OCI-LY1 (cell line): ENCODE measurements around the gene ZC3H13.

Experiments
- H2AFZ ChIP-seq: fragments of 200-600 bp; sonication (generic), shearing (Covaris generic); 2 replicates; pipeline ENCODE4 v1.6.0; 2014; ENCODE audit warnings: antibody characterized with exemption, mild to moderate bottlenecking, low read length
- H3F3A ChIP-seq: fragments of 200-600 bp; sonication (generic), shearing (Covaris generic); 2 replicates; pipeline ENCODE4 v1.6.0; 2014; ENCODE audit warnings: mild to moderate bottlenecking, antibody characterized with exemption, low read length, moderate library complexity; ENCODE audit not compliant: insufficient read depth
- H3K27ac ChIP-seq: fragments of 200-600 bp; sonication (generic); 2 replicates; pipeline ENCODE4 v1.5.1; 2014; ENCODE audit warnings: low read length, mixed run types, mild to moderate bottlenecking, low read depth; ENCODE audit not compliant: poor library complexity, severe bottlenecking
- H3K27me3 ChIP-seq: fragments of 200-600 bp; sonication (generic); 2 replicates; pipeline ENCODE4 v1.6.0; 2014; ENCODE audit warnings: antibody characterized with exemption, mild to moderate bottlenecking, low read length, moderate library complexity; ENCODE audit not compliant: insufficient read depth
- H3K36me3 ChIP-seq: fragments of 200-600 bp; sonication (generic); 2 replicates; pipeline ENCODE4 v1.6.1; 2014; ENCODE audit warnings: mild to moderate bottlenecking, antibody characterized with exemption, low read length, moderate library complexity, mixed read lengths; ENCODE audit not compliant: insufficient read depth
- H3K4me1 ChIP-seq: fragments of 200-600 bp; sonication (generic); 2 replicates; pipeline ENCODE4 v1.5.1; 2014; ENCODE audit warnings: mild to moderate bottlenecking, low read length, moderate library complexity; ENCODE audit not compliant: insufficient read depth, severe bottlenecking
- H3K4me2 ChIP-seq: fragments of 200-600 bp; sonication (generic), shearing (Covaris generic); 2 replicates; pipeline ENCODE4 v1.6.1; 2014; ENCODE audit warnings: low read length
- H3K4me3 ChIP-seq: fragments of 200-600 bp; sonication (generic); 2 replicates; pipeline ENCODE4 v1.5.1; 2014; ENCODE audit warnings: low read length, low read depth, mild to moderate bottlenecking, mixed read lengths; ENCODE audit not compliant: poor library complexity, severe bottlenecking
- H3K79me2 ChIP-seq: fragments of 200-600 bp; shearing (Covaris generic); 2 replicates; pipeline ENCODE4 v1.6.1; 2016; ENCODE audit warnings: mixed run types, low read length, mixed read lengths; ENCODE audit not compliant: insufficient read depth
- H3K9ac ChIP-seq: fragments of 200-600 bp; sonication (generic), shearing (Covaris generic); 2 replicates; pipeline ENCODE4 v1.6.1; 2014; ENCODE audit warnings: mild to moderate bottlenecking, low read length, mixed read lengths
- H3K9me2 ChIP-seq: fragments of 200-600 bp; sonication (generic), shearing (Covaris generic); 2 replicates; pipeline ENCODE4 v1.6.1; 2014; ENCODE audit warnings: low read depth, mild to moderate bottlenecking, low read length, mixed read lengths
- H3K9me3 ChIP-seq: fragments of 200-600 bp; shearing (Covaris generic); 2 replicates; pipeline ENCODE4 v1.6.1; 2014; ENCODE audit warnings: low read length, mixed read lengths
- H4K20me1 ChIP-seq: fragments of 200-600 bp; sonication (generic), shearing (Covaris generic); 2 replicates; pipeline ENCODE4 v1.6.0; 2016; ENCODE audit warnings: mild to moderate bottlenecking, low read length; ENCODE audit not compliant: insufficient read depth
- EZH2 ChIP-seq: fragments of 200-600 bp; sonication (generic), shearing (Covaris generic); IDR thresholded peaks from 2 replicates; pipeline ENCODE4 v1.8.0; 2017; ENCODE audit warnings: borderline replicate concordance, mixed run types, mild to moderate bottlenecking, antibody characterized with exemption, low read length, moderate library complexity, mixed read lengths
- TF ChIP-seq, protein P1 (sequence below): fragments of 200-600 bp; sonication (generic), shearing (Covaris generic); IDR thresholded peaks from 2 replicates; pipeline ENCODE4 v1.5.1; 2017; ENCODE audit warnings: mild to moderate bottlenecking, antibody characterized with exemption, low read length, moderate library complexity, mixed read lengths

Gene ZC3H13

GRCh38 chr13:46032341-46032740 lies 20.2 kb downstream of the ZC3H13 start:
- no peaks in the 10 kb centered on the region for H3F3A ChIP-seq
- no peak overlapping the region for H3K9ac ChIP-seq
- TF ChIP-seq EZH2 = no peak
- TF ChIP-seq, protein P1, sequence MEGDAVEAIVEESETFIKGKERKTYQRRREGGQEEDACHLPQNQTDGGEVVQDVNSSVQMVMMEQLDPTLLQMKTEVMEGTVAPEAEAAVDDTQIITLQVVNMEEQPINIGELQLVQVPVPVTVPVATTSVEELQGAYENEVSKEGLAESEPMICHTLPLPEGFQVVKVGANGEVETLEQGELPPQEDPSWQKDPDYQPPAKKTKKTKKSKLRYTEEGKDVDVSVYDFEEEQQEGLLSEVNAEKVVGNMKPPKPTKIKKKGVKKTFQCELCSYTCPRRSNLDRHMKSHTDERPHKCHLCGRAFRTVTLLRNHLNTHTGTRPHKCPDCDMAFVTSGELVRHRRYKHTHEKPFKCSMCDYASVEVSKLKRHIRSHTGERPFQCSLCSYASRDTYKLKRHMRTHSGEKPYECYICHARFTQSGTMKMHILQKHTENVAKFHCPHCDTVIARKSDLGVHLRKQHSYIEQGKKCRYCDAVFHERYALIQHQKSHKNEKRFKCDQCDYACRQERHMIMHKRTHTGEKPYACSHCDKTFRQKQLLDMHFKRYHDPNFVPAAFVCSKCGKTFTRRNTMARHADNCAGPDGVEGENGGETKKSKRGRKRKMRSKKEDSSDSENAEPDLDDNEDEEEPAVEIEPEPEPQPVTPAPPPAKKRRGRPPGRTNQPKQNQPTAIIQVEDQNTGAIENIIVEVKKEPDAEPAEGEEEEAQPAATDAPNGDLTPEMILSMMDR = no peak
- H4K20me1 ChIP-seq = no peaks in the 10 kb centered on the region
- H3K4me1 ChIP-seq = no peaks in the 10 kb centered on the region
- peaks cover 13% of the 10 kb centered on the region for H3K9me3 ChIP-seq
- no peak overlapping the region for H3K4me2 ChIP-seq
- H3K27ac ChIP-seq = no peak overlapping the region
- peaks cover 61% of the 10 kb centered on the region for H3K36me3 ChIP-seq
- no peaks in the 10 kb centered on the region for H3K9me2 ChIP-seq
- no peak overlapping the region for H3K4me3 ChIP-seq
- H3K27me3 ChIP-seq = no peaks in the 10 kb centered on the region
- H2AFZ ChIP-seq = no peak overlapping the region
- peaks cover 24% of the 10 kb centered on the region for H3K79me2 ChIP-seq

GRCh38 chr13:46031581-46032263 lies 20.8 kb downstream of the ZC3H13 start:
- peaks cover 24% of the 10 kb centered on the region for H3K79me2 ChIP-seq
- H2AFZ ChIP-seq = no peak overlapping the region
- H3K27me3 ChIP-seq = no peaks in the 10 kb centered on the region
- H4K20me1 ChIP-seq = no peaks in the 10 kb centered on the region
- TF ChIP-seq EZH2 = no peak
- TF ChIP-seq, protein P1 = no peak
- H3K27ac ChIP-seq = no peak overlapping the region
- no peaks in the 10 kb centered on the region for H3K9me2 ChIP-seq
- no peaks in the 10 kb centered on the region for H3F3A ChIP-seq
- H3K4me3 ChIP-seq = no peak overlapping the region
- H3K4me1 ChIP-seq = no peaks in the 10 kb centered on the region
- peaks cover 61% of the 10 kb centered on the region for H3K36me3 ChIP-seq
- no peak overlapping the region for H3K4me2 ChIP-seq
- H3K9ac ChIP-seq = no peak overlapping the region
- H3K9me3 ChIP-seq = peaks cover 13% of the 10 kb centered on the region

GRCh38 chr13:46025157-46025556 lies 27.4 kb downstream of the ZC3H13 start:
- H3K9me3 ChIP-seq = peaks cover 3% of the 10 kb centered on the region
- no peak overlapping the region for H3K4me3 ChIP-seq
- H3K36me3 ChIP-seq = peaks cover 7% of the 10 kb centered on the region
- no peaks in the 10 kb centered on the region for H3K27me3 ChIP-seq
- H3K4me1 ChIP-seq = no peaks in the 10 kb centered on the region
- H2AFZ ChIP-seq = no peak overlapping the region
- no peaks in the 10 kb centered on the region for H3F3A ChIP-seq
- H3K9me2 ChIP-seq = no peaks in the 10 kb centered on the region
- no peaks in the 10 kb centered on the region for H4K20me1 ChIP-seq
- H3K79me2 ChIP-seq = peaks cover 17% of the 10 kb centered on the region; the same call in 1 of the 2 replicates
- TF ChIP-seq, protein P1 = no peak
- TF ChIP-seq EZH2 = no peak
- H3K9ac ChIP-seq = no peak overlapping the region
- no peak overlapping the region for H3K4me2 ChIP-seq
- H3K27ac ChIP-seq = no peak overlapping the region
